PC-9 (cell line): ENCODE measurements around the gene SFT2D2. TPM values are rescaled to one million over a fixed set of nuclear protein-coding genes. Genes with fewer than 3 reads are reported as not detected.
A peak's percentile ranks its signal among the peaks of the same experiment; 100 is the strongest.

ENCODE experiments used
- BruUV-seq: library from RNA; stranded (reverse); fragments of 400-500 nt; replicated peaks from 2 replicates; lab custom pipeline; 2021; lab: Mats Ljungman, UMichigan
- CTCF ChIA-PET: fragments of 300-600 bp; sonication (Branson Sonifier 250); formaldehyde crosslinking; loops from one replicate; lab custom pipeline; 2022; ENCODE audit warnings: antibody characterized with exemption; lab: Charles Lee
- POLR2A ChIA-PET: fragments of 300-600 bp; sonication (Branson Sonifier 250); formaldehyde crosslinking; loops from one replicate; lab custom pipeline; 2022; ENCODE audit warnings: antibody characterized with exemption; ENCODE audit not compliant: unreplicated experiment; lab: Charles Lee
- DNase-seq, 2 experiments: peaks; one replicate each; pipeline versions ENCODE4 v3.0.0 to v3.0.0-alpha.2; 2015 to 2022; ENCODE audit warnings: mixed read lengths in 1 of 2
- H2AFZ ChIP-seq: fragments of 200-600 bp; sonication (generic); 2 replicates; pipeline ENCODE4 v1.8.1; 2017; ENCODE audit warnings: antibody characterized with exemption
- H3F3A ChIP-seq: fragments of 200-600 bp; sonication (generic); 2 replicates; pipeline ENCODE4 v1.8.1; 2017; ENCODE audit warnings: antibody characterized with exemption, mild to moderate bottlenecking, low read depth; ENCODE audit not compliant: insufficient read depth
- H3K27ac ChIP-seq: fragments of 200-600 bp; sonication (generic); 2 replicates; pipeline ENCODE4 v1.6.1; 2016; ENCODE audit warnings: mixed run types
- H3K27me3 ChIP-seq: fragments of 200-600 bp; sonication (generic); 2 replicates; pipeline ENCODE4 v1.6.1; 2016; ENCODE audit warnings: low read depth, mixed run types; ENCODE audit not compliant: insufficient read depth
- H3K36me3 ChIP-seq: fragments of 200-600 bp; sonication (generic); 2 replicates; pipeline ENCODE4 v1.6.1; 2016; ENCODE audit warnings: low read depth, mixed run types
- H3K4me1 ChIP-seq: fragments of 200-600 bp; sonication (generic); replicated peaks from 2 replicates; pipeline ENCODE4 v1.6.1; 2016; ENCODE audit warnings: mixed run types; ENCODE audit not compliant: insufficient read depth
- H3K4me2 ChIP-seq: fragments of 200-600 bp; sonication (generic); 2 replicates; pipeline ENCODE4 v1.6.1; 2017; ENCODE audit warnings: mixed run types
- H3K4me3 ChIP-seq: fragments of 200-600 bp; sonication (generic); 2 replicates; pipeline ENCODE4 v1.6.1; 2016; ENCODE audit warnings: mixed run types
- H3K79me2 ChIP-seq: fragments of 200-600 bp; sonication (generic); 2 replicates; pipeline ENCODE4 v1.6.1; 2017; ENCODE audit warnings: low read depth, mixed run types
- H3K9me2 ChIP-seq: fragments of 200-600 bp; sonication (generic); 2 replicates; pipeline ENCODE4 v1.8.1; 2017; ENCODE audit warnings: mild to moderate bottlenecking; ENCODE audit not compliant: insufficient read depth
- H3K9me3 ChIP-seq: fragments of 200-600 bp; sonication (generic); 2 replicates; pipeline ENCODE4 v1.8.1; 2016; ENCODE audit warnings: low read depth; ENCODE audit not compliant: insufficient read depth
- H4K20me1 ChIP-seq: fragments of 200-600 bp; sonication (generic); 2 replicates; pipeline ENCODE4 v1.8.1; 2017; ENCODE audit not compliant: insufficient read depth
- EZH2 ChIP-seq: fragments of 200-600 bp; sonication (generic); IDR thresholded peaks from 2 replicates; pipeline ENCODE4 v1.8.0; 2017; ENCODE audit warnings: antibody characterized with exemption, low read depth
- intact Hi-C: fragments of 100-400 bp; cut with micrococcal nuclease; formaldehyde crosslinking; loops from one replicate; pipeline ENCODE4 v1.10.0; 2022; ENCODE audit not compliant: unreplicated experiment
- total RNA-seq: library from RNA; stranded (reverse); gene quantifications from 2 replicates; pipeline ENCODE4 v1.2.3, GENCODE V29; 2021
- TF ChIP-seq, protein P1 (sequence below): fragments of 200-600 bp; sonication (generic); conservative IDR thresholded peaks from 2 replicates; pipeline ENCODE4 v1.6.1; 2017; ENCODE audit warnings: mixed run types, antibody characterized with exemption, mild to moderate bottlenecking, moderate library complexity

SFT2D2 gene
- total RNA-seq, 1 experiment from 2014 or later: 66.8 TPM

DNA sequence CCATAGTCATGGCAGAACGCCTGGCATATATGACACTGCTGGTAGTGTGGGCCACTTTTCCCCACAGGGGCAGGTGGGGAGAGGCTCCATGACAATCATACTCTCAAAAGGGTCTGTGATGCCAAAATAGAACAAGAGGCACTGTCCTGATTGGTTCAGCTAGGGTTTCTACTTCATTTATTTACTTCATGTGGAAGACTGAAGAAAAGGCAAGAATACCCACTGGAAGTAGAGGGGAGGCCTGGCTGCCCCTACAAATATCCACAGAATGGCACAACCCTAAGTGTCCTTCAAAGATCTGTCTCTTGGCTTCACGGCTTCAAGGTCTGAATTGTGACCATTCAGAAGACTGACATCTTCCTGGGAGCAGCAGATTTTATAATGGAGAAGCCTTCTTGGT lies 4.5 kb upstream of the SFT2D2 start:
- POLR2A ChIA-PET: no interaction called here
- Histone ChIP-seq H3K4me3 (no peak overlapping the region), H3F3A (peaks cover 18% of the 10 kb centered on the region; the same call in 1 of the 2 replicates), H3K36me3 (no peaks in the 10 kb centered on the region), H4K20me1 (no peaks in the 10 kb centered on the region), H3K4me1 (peaks cover 23% of the 10 kb centered on the region), H3K9me2 (no peaks in the 10 kb centered on the region), H3K27me3 (no peaks in the 10 kb centered on the region), H3K9me3 (no peaks in the 10 kb centered on the region; the same call in 1 of the 2 replicates), H2AFZ (no peak overlapping the region), H3K27ac (no peak overlapping the region), H3K79me2 (peaks cover 4% of the 10 kb centered on the region), H3K4me2 (no peak overlapping the region)
- no peak for TF ChIP-seq EZH2
- TF ChIP-seq, protein P1, sequence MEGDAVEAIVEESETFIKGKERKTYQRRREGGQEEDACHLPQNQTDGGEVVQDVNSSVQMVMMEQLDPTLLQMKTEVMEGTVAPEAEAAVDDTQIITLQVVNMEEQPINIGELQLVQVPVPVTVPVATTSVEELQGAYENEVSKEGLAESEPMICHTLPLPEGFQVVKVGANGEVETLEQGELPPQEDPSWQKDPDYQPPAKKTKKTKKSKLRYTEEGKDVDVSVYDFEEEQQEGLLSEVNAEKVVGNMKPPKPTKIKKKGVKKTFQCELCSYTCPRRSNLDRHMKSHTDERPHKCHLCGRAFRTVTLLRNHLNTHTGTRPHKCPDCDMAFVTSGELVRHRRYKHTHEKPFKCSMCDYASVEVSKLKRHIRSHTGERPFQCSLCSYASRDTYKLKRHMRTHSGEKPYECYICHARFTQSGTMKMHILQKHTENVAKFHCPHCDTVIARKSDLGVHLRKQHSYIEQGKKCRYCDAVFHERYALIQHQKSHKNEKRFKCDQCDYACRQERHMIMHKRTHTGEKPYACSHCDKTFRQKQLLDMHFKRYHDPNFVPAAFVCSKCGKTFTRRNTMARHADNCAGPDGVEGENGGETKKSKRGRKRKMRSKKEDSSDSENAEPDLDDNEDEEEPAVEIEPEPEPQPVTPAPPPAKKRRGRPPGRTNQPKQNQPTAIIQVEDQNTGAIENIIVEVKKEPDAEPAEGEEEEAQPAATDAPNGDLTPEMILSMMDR: no peak
- intact Hi-C loops: loop anchor here (10.0 kb wide), 1 partner anchor 136 kb away; no protein-coding TSS in a partner anchor
- no peak for DNase-seq
- BruUV-seq: no TSS peak
- CTCF ChIA-PET: no interaction called here

DNA sequence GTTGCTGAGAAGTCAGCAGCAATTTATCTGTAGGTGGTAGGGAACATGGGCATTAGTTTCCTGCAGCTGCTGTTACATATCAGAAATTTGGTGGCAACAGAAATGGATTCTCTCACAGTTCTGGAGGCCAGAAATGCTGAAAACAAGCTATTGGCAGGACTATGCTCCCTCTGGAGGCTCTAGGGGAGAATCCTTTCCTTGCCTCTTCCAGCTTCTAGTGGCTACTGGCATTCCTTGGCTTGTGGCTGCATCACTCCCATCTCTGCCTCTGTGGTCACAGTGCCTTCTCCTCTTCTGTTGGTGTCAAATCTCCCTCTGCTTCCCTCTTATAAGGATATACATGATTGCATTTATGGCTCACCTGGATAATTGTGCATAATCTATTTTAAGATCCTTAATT lies 2.5 kb upstream of the SFT2D2 start:
- ChIA-PET CTCF (no interaction called here), POLR2A (no interaction called here)
- Histone ChIP-seq H2AFZ (no peak overlapping the region), H3F3A (peaks cover 18% of the 10 kb centered on the region; the same call in 1 of the 2 replicates), H3K79me2 (peaks cover 24% of the 10 kb centered on the region), H3K27ac (no peak overlapping the region), H3K36me3 (no peaks in the 10 kb centered on the region), H3K27me3 (no peaks in the 10 kb centered on the region), H3K9me3 (no peaks in the 10 kb centered on the region; the same call in 1 of the 2 replicates), H3K4me3 (no peak overlapping the region), H3K4me2 (no peak overlapping the region), H3K9me2 (no peaks in the 10 kb centered on the region), H3K4me1 (peaks cover 39% of the 10 kb centered on the region), H4K20me1 (no peaks in the 10 kb centered on the region)
- TF ChIP-seq EZH2: no peak
- TF ChIP-seq, protein P1: no peak
- BruUV-seq: no TSS peak
- no peak for DNase-seq
- intact Hi-C loops: loop anchor here (10.0 kb wide), 1 partner anchor 138 kb away; no protein-coding TSS in a partner anchor

DNA sequence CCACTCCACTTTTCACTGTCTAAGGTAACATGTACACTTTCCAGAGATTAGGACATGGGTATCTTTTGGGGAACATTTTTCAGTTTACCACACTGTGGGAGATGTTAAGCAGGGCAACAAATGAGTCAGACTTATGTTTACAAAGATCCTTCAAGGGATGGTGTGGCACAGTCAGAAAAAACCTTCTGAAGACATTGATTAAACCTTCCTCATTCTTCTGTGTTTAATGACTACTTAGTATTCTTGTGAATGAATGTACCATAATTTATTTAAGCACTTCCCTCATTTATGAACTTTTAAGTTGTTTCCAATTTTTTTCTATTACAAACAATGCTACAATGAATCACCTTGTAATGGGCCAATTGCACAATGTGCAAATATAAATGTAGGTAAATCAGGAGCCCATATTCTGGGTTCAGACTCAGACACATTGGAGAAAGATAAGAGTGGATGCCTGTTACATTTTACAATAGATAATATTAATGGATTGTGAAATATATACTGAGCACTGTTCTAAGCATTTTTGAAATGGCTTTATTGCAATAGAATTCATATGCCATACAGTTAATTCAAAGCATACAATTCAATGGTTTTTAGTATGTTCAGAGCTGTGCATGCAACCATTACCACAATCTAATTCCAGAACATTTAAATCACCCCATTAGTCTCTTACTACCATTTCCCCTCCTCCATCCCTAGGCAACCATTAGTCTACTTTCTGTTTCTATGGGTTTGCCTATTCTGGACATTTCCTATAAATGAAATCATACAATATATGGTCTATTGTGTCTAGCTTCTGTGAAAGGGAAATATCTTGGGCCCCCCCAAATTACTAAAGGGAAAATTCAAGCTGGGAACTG lies 1.9 kb upstream of the SFT2D2 start:
- no peak overlapping the region for H3K27ac ChIP-seq
- TF ChIP-seq, protein P1: no peak
- TF ChIP-seq EZH2: no peak
- DNase-seq: peak in 1 of 2 experiments; percentile 78
- H4K20me1 ChIP-seq: no peaks in the 10 kb centered on the region
- H3K9me2 ChIP-seq: no peaks in the 10 kb centered on the region
- POLR2A ChIA-PET: no interaction called here
- H2AFZ ChIP-seq: no peak overlapping the region
- H3K4me2 ChIP-seq: peak overlapping the region; percentile 93
- intact Hi-C loops: loop anchor here (10.0 kb wide), 1 partner anchor 139 kb away; no protein-coding TSS in a partner anchor
- no peaks in the 10 kb centered on the region for H3K27me3 ChIP-seq
- no peaks in the 10 kb centered on the region for H3K36me3 ChIP-seq
- peaks cover 18% of the 10 kb centered on the region; the same call in 1 of the 2 replicates for H3F3A ChIP-seq
- no peak overlapping the region for H3K4me3 ChIP-seq
- peaks cover 45% of the 10 kb centered on the region for H3K4me1 ChIP-seq
- BruUV-seq: no TSS peak
- CTCF ChIA-PET: no interaction called here
- peaks cover 31% of the 10 kb centered on the region for H3K79me2 ChIP-seq
- no peaks in the 10 kb centered on the region; the same call in 1 of the 2 replicates for H3K9me3 ChIP-seq
